HG03565 (cell line): ENCODE results near the gene GPR158.

ENCODE experiments used
- ATAC-seq: cut with Tn5 transposase; IDR thresholded peaks from one replicate; pipeline ENCODE4 v1.9.1; 2021; ENCODE audit warnings: mild to moderate bottlenecking, moderate library complexity; ENCODE audit not compliant: unreplicated experiment

Gene GPR158

GRCh38 chr10:25191162-25191895 lies 16.5 kb downstream of the GPR158 start:
- ATAC-seq = no peak

DNA sequence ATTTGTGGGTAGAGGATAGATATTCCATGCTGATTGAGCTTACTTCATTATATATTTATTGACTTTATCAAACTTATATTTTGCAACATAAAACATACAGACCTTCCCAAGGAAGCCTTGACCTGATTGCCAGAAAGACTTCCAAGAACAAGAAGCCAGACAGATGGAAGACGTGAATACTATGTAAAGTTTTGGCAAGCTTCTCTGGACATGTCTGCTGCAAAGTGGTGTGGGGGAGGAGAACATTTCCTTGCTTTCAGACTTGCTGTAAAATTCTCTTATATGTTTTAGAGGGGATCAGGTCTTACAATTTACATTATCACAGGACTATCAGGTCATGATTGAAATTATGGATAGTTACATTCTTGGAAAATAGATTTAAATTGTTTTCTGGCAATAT lies 23.4 kb downstream of the GPR158 start:
- no peak for ATAC-seq

GRCh38 chr10:25206693-25207414 lies 32.1 kb downstream of the GPR158 start:
- ATAC-seq = no peak

DNA sequence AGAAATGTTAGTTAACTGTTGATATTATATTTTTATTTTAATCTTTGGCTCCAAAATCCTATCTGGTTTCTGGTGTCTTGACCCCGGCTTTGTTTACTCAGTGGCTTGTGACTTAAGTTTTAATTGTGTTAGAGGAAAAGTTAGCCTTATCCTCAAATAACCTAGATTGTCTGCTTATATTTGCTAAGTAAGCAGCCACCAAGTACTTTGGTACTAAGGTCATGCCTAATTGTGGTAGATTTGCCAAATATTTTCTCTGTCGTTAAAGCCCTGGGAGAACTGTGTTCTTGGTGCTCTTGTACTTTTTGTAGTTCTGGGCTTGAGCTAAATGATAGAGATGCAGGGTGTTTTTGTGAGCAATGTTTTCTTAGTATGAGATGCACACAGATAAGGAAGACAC lies 34.8 kb downstream of the GPR158 start:
- no peak for ATAC-seq

GRCh38 chr10:25210265-25210664 lies 35.5 kb downstream of the GPR158 start:
- no peak for ATAC-seq

- no peak for ATAC-seq
Observed at GRCh38 chr10:25220156-25220555, 45.4 kb downstream of the GPR158 start.

- no peak for ATAC-seq
Observed at GRCh38 chr10:25222085-25222660, 47.4 kb downstream of the GPR158 start.

GRCh38 chr10:25226775-25227682 lies 52.2 kb downstream of the GPR158 start:
- no peak for ATAC-seq

DNA sequence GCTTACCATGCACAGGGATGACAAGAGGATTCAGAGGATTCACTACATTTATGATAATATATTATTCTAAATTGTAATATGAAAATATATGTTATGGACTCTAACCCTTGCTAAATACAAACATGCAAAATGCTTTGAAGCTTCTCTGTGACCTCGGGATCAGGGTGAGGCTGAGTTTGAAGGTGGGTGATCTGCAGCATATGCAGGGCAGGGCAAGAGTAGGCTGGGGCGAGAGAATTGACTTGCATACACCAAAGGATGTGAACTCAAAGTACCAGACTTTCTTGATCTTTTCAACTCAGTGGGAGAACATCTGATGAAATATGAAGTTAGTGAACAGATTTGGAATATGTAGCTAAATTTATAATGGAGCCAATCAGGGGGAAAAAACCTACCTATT lies 57.0 kb downstream of the GPR158 start:
- ATAC-seq = no peak

- ATAC-seq = no peak
Observed at GRCh38 chr10:25232204-25232603, 57.4 kb downstream of the GPR158 start.

GRCh38 chr10:25245165-25245564 lies 70.4 kb downstream of the GPR158 start:
- no peak for ATAC-seq

DNA sequence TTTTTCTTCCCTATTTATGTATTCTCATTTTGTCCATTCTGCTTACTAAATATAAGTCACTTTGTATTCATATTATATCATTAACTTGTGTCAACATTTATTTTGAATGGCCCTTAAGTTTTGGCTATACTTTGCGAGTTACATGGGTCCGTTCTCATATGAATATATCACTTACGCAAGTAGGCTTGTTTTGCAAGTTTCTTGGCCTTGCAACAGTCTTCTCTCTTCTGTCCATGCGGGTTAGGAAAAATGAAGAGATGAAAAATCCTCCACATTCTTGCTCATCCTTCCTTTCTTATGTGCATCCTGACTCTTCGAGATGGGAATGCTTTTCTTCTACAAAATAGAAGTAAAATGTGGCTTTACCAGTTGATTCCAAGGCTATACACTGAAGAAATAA lies 82.8 kb downstream of the GPR158 start:
- no peak for ATAC-seq

DNA sequence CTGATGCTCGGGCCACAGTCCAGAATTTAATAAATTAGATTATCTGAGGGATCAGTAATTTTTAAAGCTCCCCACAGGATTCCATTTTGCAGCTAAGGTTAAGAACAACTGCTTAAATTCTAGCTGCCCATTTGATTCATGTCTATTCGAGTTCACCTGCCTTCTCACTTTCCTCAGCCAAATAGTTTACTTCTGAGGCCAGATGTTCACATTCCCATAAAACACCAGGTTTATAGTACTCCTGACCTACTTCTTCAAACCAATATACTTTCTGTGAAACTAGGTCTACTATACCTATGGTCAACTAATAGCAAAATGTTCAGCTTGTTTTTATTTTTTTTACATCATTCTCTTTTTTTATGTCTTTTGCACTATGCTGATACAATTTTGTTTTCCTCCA lies 86.3 kb downstream of the GPR158 start:
- ATAC-seq = no peak

DNA sequence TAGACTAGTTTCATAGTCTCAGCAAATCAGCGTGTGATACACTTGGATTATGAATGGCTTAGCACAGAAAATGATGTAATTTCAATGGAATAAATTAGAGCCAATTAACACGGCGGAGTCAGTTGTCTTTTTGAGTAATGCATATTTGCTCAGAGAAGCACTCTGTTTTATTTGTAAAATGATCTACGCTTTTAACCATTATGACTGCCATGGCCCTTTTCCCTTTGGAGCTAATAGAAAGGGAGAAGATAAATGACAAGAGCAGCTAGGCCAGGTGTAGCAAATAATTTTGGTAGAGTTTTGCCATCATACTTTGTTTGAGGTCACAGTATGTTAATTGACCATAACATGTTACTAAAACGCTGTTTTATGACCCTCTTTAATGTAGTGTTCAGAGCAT lies 86.8 kb downstream of the GPR158 start:
- no peak for ATAC-seq

DNA sequence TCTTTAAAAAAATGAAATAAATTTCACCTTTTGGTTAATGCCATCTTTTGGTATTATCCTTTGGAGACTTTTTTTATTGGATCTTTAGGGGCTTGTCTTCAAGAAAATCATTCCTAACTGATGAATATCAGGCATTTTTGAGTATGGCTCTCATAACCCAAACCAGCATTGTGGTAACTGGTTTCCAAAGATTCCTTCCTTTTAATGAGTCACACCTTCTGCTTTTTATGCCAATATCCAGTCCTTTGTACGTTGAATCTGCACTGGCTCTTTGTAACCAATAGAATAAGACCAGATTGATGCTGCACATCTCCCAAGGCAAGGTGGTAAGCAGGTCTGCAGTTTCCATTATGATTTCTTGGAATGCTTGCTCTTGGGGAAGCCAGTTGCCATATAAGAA lies 89.1 kb downstream of the GPR158 start:
- no peak for ATAC-seq

DNA sequence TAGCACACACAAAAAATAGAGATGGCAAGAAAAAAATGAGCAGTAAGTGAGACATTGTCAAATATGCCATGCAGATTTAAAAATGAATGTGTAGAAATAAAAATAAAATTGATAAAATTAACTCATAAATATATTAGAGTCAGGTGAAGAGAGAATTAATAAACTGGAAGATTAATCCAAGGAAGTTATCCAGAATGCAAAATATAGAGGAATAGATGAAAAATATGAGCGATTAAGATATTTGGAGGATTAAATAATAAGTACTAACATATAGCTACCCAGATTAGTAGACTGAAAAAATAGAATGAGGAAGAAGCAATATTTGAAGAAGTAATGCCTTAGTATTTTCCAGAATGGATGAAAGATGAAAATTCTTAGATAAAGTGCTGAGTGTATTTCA lies 103.4 kb downstream of the GPR158 start:
- no peak for ATAC-seq

- no peak for ATAC-seq
Observed at GRCh38 chr10:25280076-25280475, 105.3 kb downstream of the GPR158 start.

DNA sequence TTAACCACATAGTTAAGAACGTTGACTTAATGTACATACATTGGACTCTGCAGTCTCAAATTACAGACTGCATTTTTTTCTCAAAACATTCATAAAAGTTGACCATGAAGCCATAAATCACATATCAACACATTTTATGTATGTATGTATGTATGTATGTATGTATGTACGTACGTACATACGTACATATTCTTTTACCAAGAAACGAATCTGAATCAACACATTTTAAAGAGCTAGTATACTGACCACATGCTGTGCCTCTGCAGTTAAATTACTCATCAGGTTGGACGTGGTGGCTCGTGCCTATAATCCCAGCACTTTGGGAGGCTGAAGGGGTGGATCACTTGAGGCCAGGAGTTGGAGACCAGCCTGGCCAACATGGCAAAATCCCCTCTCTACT lies 105.8 kb downstream of the GPR158 start:
- no peak for ATAC-seq

DNA sequence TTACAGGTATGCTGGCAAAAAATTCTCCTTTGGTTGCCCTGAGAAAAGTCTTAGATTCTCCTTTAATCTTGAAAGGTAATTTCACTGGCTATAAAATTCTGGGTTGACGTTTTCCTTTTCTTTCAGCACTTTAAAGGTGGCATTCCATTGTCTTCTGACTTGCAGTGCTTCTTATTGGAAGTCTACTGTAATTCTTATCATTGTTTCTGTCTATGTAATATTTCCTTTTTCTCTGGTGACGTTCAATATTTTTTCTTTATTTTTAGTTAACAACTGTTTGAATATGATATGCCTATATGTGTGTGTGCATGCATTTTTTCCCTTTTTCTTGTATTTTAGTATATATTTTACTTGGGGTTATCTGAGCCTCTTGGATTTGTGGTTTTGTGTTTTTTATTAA lies 111.0 kb downstream of the GPR158 start:
- no peak for ATAC-seq

DNA sequence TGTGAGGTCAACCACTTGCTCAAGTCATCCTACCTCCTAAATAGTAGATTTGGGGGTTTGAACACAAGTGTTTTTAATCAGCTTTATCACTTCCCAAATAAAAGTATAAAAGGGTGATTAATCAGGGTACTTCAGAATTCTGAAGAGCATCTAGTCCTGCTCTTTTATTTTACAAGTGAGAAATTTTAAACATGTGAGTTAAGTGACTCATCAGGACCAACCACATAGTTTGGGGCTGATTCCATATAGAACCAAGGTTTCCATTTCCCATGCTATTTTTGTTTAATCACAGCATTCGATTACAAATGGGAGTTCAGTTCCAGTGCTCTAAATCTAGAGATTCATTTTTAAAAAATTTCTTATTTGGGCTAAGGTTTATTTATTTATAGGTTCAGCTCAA lies 113.4 kb downstream of the GPR158 start:
- ATAC-seq = no peak
